ENCODE results near the gene MCRIP1.

The MCRIP1 gene

GRCh38 chr17:81863833-81864768, 31.0 kb upstream of the MCRIP1 start:
- Histone ChIP-seq H3K9ac (peak overlapping the region in 8 of 11 experiments; percentile 14 to 94 (median 88); a peak in 10 of 22 replicates), H3K4me2 (peak overlapping the region; percentile 13 to 97 (median 93); a peak in 13 of 22 replicates), H3K4me3 (no peak overlapping the region), H3K36me3 (peaks cover 18 to 58% (median 37%) of the 10 kb centered on the region in 11 experiments), H3K27ac (peak overlapping the region in 3 of 11 experiments; percentile 15 to 90 (median 27); a peak in 3 of 22 replicates), H3K9me3 (replicated peaks in 1 of 11) (no peaks in the 10 kb centered on the region), H3K27me3 (no peaks in the 10 kb centered on the region), H4K20me1 (peaks cover 48 to 70% (median 59%) of the 10 kb centered on the region in 11 experiments), H3K4me1 (peaks cover 70 to 81% (median 76%) of the 10 kb centered on the region in 10 experiments)
- no peak for TF ChIP-seq Cebpa-rat (IDR thresholded peaks at IDR 0.05)

GRCh38 chr17:81863123-81863675, 30.1 kb upstream of the MCRIP1 start:
- TF ChIP-seq Cebpa-rat (IDR thresholded peaks at IDR 0.05): no peak
- H3K27me3 ChIP-seq: no peaks in the 10 kb centered on the region
- peaks cover 19 to 58% (median 37%) of the 10 kb centered on the region in 11 experiments for H3K36me3 ChIP-seq
- peak overlapping the region; percentile 81 to 97 (median 93); a peak in 20 of 22 replicates for H3K4me2 ChIP-seq
- peak overlapping the region in 10 of 11 experiments; percentile 87 to 94 (median 88); a peak in 15 of 22 replicates for H3K9ac ChIP-seq
- no peaks in the 10 kb centered on the region for H3K9me3 ChIP-seq (replicated peaks in 1 of 11)
- peaks cover 49 to 70% (median 60%) of the 10 kb centered on the region in 11 experiments for H4K20me1 ChIP-seq
- H3K27ac ChIP-seq: peak overlapping the region in 3 of 11 experiments; percentile 90 to 96 (median 91); a peak in 6 of 22 replicates
- H3K4me1 ChIP-seq: peaks cover 72 to 82% (median 78%) of the 10 kb centered on the region in 10 experiments
- H3K4me3 ChIP-seq: no peak overlapping the region

GRCh38 chr17:81860756-81861568, 27.9 kb upstream of the MCRIP1 start:
- peak overlapping the region; percentile 87 to 95 (median 89) for H3K9ac ChIP-seq
- peak overlapping the region; percentile 81 to 97 (median 93) for H3K4me2 ChIP-seq
- H3K4me1 ChIP-seq: peaks cover 64 to 79% (median 71%) of the 10 kb centered on the region in 10 experiments
- H3K27me3 ChIP-seq: no peaks in the 10 kb centered on the region
- peaks cover 48 to 70% (median 60%) of the 10 kb centered on the region in 11 experiments; a peak in 21 of 22 replicates for H4K20me1 ChIP-seq
- peak overlapping the region; percentile 77 to 96 (median 90) for H3K27ac ChIP-seq
- peak in 9 of 11 experiments; percentile 12 to 80 (median 59); a peak in 11 of 22 replicates for TF ChIP-seq Cebpa-rat (IDR thresholded peaks at IDR 0.05)
- H3K36me3 ChIP-seq: peaks cover 33 to 61% (median 43%) of the 10 kb centered on the region in 11 experiments
- peak overlapping the region; percentile 63 to 97 (median 88) for H3K4me3 ChIP-seq
- H3K9me3 ChIP-seq (replicated peaks in 1 of 11): no peaks in the 10 kb centered on the region

- Histone ChIP-seq H3K4me1 (peaks cover 55 to 75% (median 63%) of the 10 kb centered on the region in 10 experiments), H3K27ac (peak within 1 kb of the TSS; percentile 79 to 96 (median 90)), H3K4me2 (peak within 1 kb of the TSS; percentile 91 to 99 (median 98)), H4K20me1 (peaks cover 48 to 70% (median 60%) of the 10 kb centered on the region in 11 experiments; a peak in 21 of 22 replicates), H3K27me3 (no peaks in the 10 kb centered on the region), H3K36me3 (peaks cover 42 to 62% (median 49%) of the 10 kb centered on the region in 11 experiments), H3K9me3 (replicated peaks in 1 of 11) (no peaks in the 10 kb centered on the region), H3K9ac (peak within 1 kb of the TSS; percentile 89 to 96 (median 94)), H3K4me3 (peak within 1 kb of the TSS; percentile 78 to 99 (median 92))
- no peak for TF ChIP-seq Cebpa-rat (IDR thresholded peaks at IDR 0.05)
These were observed 27.0 kb upstream of the MCRIP1 start, which contains the start of gene P4HB for GRCh38 chr17:81859906-81860755. Gene P4HB, minus strand, starts transcription at chr17:81860535. Its CDS starts 64 bp downstream, at chr17:81860471.

- no peak for TF ChIP-seq Cebpa-rat (IDR thresholded peaks at IDR 0.05)
- Histone ChIP-seq H3K4me1 (peaks cover 50 to 70% (median 55%) of the 10 kb centered on the region in 10 experiments), H3K9me3 (replicated peaks in 1 of 11) (no peaks in the 10 kb centered on the region), H3K4me2 (peak overlapping the region; percentile 91 to 99 (median 98)), H3K27ac (peak overlapping the region; percentile 79 to 91 (median 87); a peak in 21 of 22 replicates), H3K9ac (peak overlapping the region; percentile 89 to 96 (median 94)), H3K4me3 (peak overlapping the region; percentile 78 to 99 (median 92)), H3K36me3 (peaks cover 51 to 65% (median 58%) of the 10 kb centered on the region in 11 experiments), H3K27me3 (no peaks in the 10 kb centered on the region), H4K20me1 (peaks cover 54 to 71% (median 63%) of the 10 kb centered on the region in 11 experiments; a peak in 21 of 22 replicates)
These were observed 26.1 kb upstream of the MCRIP1 start for GRCh38 chr17:81858967-81859905.

- Histone ChIP-seq H3K4me2 (peak overlapping the region; percentile 91 to 99 (median 98)), H3K36me3 (peaks cover 59 to 70% (median 61%) of the 10 kb centered on the region in 11 experiments), H3K9me3 (replicated peaks in 1 of 11) (no peaks in the 10 kb centered on the region), H3K27ac (peak overlapping the region in 10 of 11 experiments; percentile 81 to 91 (median 87); a peak in 16 of 22 replicates), H3K4me1 (peaks cover 42 to 61% (median 46%) of the 10 kb centered on the region in 10 experiments), H3K9ac (peak overlapping the region; percentile 89 to 96 (median 94)), H3K27me3 (no peaks in the 10 kb centered on the region), H4K20me1 (peaks cover 55 to 73% (median 65%) of the 10 kb centered on the region in 11 experiments; a peak in 21 of 22 replicates), H3K4me3 (peak overlapping the region; percentile 78 to 99 (median 92))
- TF ChIP-seq Cebpa-rat (IDR thresholded peaks at IDR 0.05): no peak
These were observed 25.3 kb upstream of the MCRIP1 start for GRCh38 chr17:81858170-81858966.

Measured in BLaER1 treated with 17β-estradiol and CSF1 and Interleukin-3, amounts not matched to agents 10 nM and 100 nM (cell line).